Activated T-helper 1 cell treated with Interleukin-2 at 50 U/mL for 16 hours (primary cell): ENCODE measurements around the gene WFDC5.
"Not testable (repeated sequence)": the region's sequence is repeated elsewhere in the genome, so short reads cannot be mapped to it uniquely, and the experiment has no call there.

Experiments
- DNase-seq: peaks from one replicate; pipeline ENCODE4 v3.0.0-alpha.2; 2020; ENCODE audit warnings: low read depth

Gene WFDC5, protein sequence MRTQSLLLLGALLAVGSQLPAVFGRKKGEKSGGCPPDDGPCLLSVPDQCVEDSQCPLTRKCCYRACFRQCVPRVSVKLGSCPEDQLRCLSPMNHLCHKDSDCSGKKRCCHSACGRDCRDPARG

DNA sequence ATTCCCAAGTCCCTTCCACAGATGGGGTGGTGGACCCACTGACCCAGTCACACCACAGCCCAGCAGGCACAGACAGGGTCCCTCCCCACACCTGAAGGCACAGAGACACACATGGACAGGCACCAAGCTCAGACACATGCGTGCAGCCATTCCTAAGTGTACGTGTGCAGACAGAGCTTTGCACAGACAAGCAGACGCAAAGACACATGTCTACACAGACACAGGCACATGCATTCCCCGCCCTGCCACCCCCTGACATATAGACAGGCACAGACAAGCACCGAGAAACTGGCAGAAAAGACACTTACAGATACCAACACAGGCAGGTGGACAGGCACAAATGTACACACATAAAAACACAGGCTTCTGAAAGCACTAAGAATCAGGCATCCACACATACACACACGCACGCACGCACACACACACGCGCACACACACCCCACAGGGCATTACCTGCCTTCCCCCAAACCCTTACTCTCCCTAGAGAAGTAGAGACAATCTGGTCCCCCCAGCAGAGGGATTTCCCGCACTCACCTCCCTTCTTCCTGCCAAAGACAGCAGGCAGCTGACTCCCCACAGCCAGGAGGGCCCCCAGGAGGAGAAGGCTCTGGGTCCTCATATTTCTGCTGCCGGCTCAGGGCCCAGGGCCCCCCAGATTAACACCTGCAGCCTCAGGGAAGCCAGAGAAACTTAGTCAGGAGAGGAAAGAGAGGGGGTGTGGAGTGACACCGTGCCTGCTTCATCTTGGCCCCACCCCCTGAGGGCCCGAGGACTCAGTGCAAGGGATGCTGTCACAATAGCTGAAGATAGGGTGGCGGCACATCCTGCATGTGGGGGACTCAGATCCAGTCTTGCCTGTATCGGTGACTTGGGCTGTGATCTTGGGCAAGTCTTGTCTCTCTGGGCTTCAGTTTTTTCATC lies at the start of gene WFDC5:
Gene WFDC5 (minus strand): TSS at position 710 of the 921 bp plus-strand sequence. CDS start 91 bp downstream, at position 619.
- DNase-seq, result no peak

GRCh38 chr20:45163083-45163803 lies 48.3 kb upstream of the WFDC5 start:
- no peak for DNase-seq

DNA sequence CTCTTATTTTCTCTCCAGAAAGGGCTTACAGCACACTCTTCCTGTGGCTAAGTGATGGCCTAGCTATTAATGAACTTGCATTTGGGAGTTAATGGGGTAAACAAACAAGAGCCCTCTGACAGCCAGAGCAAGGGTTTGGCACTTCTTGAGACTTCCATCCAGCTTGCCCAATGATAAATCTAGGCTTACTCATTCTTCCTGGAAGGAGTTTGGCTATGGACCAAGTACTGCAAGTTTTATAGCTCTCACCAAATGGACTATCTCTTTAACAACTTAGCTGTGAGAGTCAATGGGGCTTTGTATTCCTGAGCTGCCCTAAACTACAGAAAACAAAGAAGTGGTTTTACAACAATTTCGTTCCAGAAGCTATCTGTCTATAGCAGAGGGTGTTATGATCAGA lies 43.0 kb upstream of the WFDC5 start:
- DNase-seq, result no peak

- DNase-seq, result no peak
Observed at GRCh38 chr20:45156713-45157112, 41.7 kb upstream of the WFDC5 start.

- not testable (repeated sequence) for DNase-seq
Observed at GRCh38 chr20:45154794-45155193, 39.8 kb upstream of the WFDC5 start.

- DNase-seq, result no peak
Observed at GRCh38 chr20:45154183-45154582, 39.2 kb upstream of the WFDC5 start.

- no peak for DNase-seq
Observed at GRCh38 chr20:45153752-45154151, 38.8 kb upstream of the WFDC5 start.

- DNase-seq, result no peak
Observed at GRCh38 chr20:45153147-45153546, 38.2 kb upstream of the WFDC5 start.

GRCh38 chr20:45152405-45152804 lies 37.4 kb upstream of the WFDC5 start:
- no peak for DNase-seq

DNA sequence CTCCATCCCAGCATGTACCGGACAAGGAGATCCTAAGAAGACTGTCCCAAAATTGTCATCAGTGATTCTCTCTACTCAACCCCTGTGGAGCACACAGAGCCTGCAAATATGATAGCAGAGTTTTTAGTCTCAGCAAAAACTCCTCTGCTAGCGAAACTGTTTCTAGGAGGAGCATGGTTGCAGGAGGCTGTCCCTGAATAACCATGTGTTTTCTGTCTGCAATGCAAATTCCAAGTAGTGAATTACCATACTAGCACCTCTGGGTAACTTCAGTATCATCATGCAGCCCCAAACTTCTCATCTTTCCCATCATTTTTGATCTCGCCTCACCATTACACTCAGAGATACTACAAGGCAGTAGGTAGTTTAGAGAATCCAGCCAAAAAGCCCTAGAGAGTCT lies 34.1 kb upstream of the WFDC5 start:
- DNase-seq, result no peak

- DNase-seq, result no peak
Observed at GRCh38 chr20:45140836-45141235, 25.9 kb upstream of the WFDC5 start.

GRCh38 chr20:45139733-45140375 lies 24.9 kb upstream of the WFDC5 start:
- DNase-seq, result not testable (repeated sequence)

- DNase-seq, result peak; percentile 29
Observed at GRCh38 chr20:45138561-45139300, 23.8 kb upstream of the WFDC5 start.

DNA sequence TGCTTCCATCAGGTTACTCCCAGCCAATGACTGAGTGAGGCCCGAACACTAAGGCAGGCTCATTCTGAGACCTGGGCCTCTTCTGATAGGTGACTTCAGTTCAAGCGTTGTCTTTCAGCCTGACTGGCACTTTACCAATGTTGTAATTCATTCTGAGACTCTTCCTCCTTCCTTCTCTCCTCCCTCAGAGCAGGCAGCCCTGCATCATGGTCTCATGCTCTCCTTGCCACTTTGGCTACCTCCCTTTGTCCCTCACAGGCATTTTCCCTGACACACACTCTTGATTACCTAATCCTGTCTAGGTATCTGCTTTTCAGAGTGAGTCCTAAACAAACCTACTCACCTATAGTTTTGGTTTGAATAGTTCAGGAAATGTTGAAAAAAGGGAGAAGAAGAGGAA lies 21.9 kb upstream of the WFDC5 start:
- no peak for DNase-seq

- no peak for DNase-seq
Observed at GRCh38 chr20:45128099-45128498, 13.1 kb upstream of the WFDC5 start.

- no peak for DNase-seq
Observed at GRCh38 chr20:45124365-45124764, 9.4 kb upstream of the WFDC5 start, which contains the start of gene WFDC12. Gene WFDC12 (minus strand): TSS chr20:45124465. CDS start chr20:45124447, 18 bp downstream.

DNA sequence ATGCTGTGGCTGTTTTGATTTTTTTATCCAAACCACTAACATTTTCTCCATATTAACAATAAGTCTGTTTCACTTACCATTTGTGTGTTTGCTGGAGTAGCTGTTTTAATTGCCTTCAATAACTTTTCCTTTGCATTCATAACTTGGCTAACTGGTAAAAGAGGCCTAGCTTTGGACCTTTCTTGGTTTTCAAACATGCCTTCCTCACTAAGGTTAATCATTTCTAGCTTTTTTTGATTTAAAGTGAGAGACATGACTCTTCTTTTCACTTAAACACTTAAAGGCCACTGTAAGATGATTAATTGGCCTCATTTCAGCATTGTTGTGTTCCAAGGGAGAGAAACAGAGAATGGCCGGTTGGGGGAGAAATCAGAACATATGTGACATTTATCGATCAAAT lies 6.4 kb upstream of the WFDC5 start:
- DNase-seq, result no peak

GRCh38 chr20:45119556-45120266 lies 4.7 kb upstream of the WFDC5 start:
- DNase-seq, result no peak

GRCh38 chr20:45118028-45118427 lies 3.1 kb upstream of the WFDC5 start:
- no peak for DNase-seq

DNA sequence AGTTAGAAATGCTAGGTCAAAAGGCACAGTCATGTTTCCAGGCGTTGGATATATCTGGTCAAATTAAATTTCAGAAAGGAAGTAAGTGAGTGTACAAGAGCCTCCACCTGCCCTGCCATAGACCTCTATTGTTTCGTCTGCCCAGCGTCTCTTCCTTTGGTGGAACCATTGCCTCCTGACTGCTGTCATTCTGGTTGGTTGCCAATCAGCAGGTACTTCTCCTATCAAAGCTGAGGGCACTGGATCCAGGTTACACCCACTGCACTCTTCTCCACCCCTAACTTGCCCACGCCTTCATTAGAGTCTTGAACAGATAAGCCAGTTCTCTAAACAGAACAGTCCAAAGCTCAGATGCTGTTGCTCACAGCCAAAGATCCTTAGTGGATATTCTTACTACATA lies 2.6 kb upstream of the WFDC5 start:
- DNase-seq, result no peak

GRCh38 chr20:45115829-45116228 lies 855 bp upstream of the WFDC5 start:
- DNase-seq, result no peak
